H1 (cell line): Measurements from ENCODE around the gene B3GAT2. TPM values are rescaled to one million over a fixed set of nuclear protein-coding genes. Genes with fewer than 3 reads are reported as not detected.

ENCODE experiments used
- CHD7 ChIP-seq: fragments of 300-600 bp; sonication (generic); IDR thresholded peaks from 2 replicates; pipeline ENCODE4 v1.7.1; 2012; ENCODE audit warnings: low read length, moderate library complexity, mild to moderate bottlenecking, inconsistent platforms; ENCODE audit not compliant: insufficient replicate concordance
- GABPA ChIP-seq: IDR thresholded peaks from 2 replicates; pipeline ENCODE4 v1.6.1; 2011; ENCODE audit warnings: mild to moderate bottlenecking, low read length, moderate library complexity, borderline replicate concordance; ENCODE audit not compliant: insufficient read depth
- HDAC2 ChIP-seq, 2 experiments: fragments of 300-600 bp in 1 of 2; sonication (generic) in 1 of 2; IDR thresholded peaks; 2 replicates each; pipeline ENCODE4 v1.6.1; 2011 to 2012; ENCODE audit warnings: low read depth in 2 of 2, low read length in 2 of 2, mild to moderate bottlenecking in 2 of 2, moderate library complexity in 2 of 2, borderline replicate concordance in 1 of 2, inconsistent platforms in 1 of 2
- HDAC6 ChIP-seq: IDR thresholded peaks from one replicate; pipeline ENCODE4 v1.7.1; 2012; ENCODE audit warnings: low read depth, mild to moderate bottlenecking, inconsistent platforms, low read length, moderate library complexity
- NRF1 ChIP-seq: IDR thresholded peaks from 2 replicates; pipeline ENCODE4 v1.6.1; 2011; ENCODE audit warnings: mild to moderate bottlenecking, low read depth, low read length, improper control_type of control experiment
- PHF8 ChIP-seq: fragments of 200-600 bp; sonication (generic); conservative IDR thresholded peaks from 2 replicates; pipeline ENCODE4 v1.7.1; 2012; ENCODE audit warnings: low read depth, mild to moderate bottlenecking, inconsistent platforms, low read length, moderate library complexity
- POU5F1 ChIP-seq: IDR thresholded peaks from 2 replicates; pipeline ENCODE4 v1.6.1; 2011; ENCODE audit warnings: low read depth, mild to moderate bottlenecking, low read length, moderate library complexity
- SP2 ChIP-seq: IDR thresholded peaks from 2 replicates; pipeline ENCODE4 v1.6.1; 2012; ENCODE audit warnings: mild to moderate bottlenecking, low read length, inconsistent platforms
- TBP ChIP-seq: IDR thresholded peaks from 2 replicates; pipeline ENCODE4 v1.6.1; 2011; ENCODE audit warnings: low read depth, low read length, improper control_type of control experiment
- polyA plus RNA-seq, 7 experiments: library from polyadenylated mRNA; depleted of rRNA in 3 of 7; stranded (reverse) in 5 of 7; unstranded in 2 of 7; fragments of >200 nt in 5 of 7; fragments of 200-250 nt in 2 of 7; gene quantifications; 1 replicate in 5 of 7; 2 replicates in 1 of 7; 4 replicates in 1 of 7; pipeline versions ENCODE4 v1.2.1 to v1.2.3, GENCODE V29; 2011 to 2013; ENCODE audit warnings: missing spikeins in 2 of 7, mixed read lengths in 2 of 7
- total RNA-seq: library from RNA; stranded (reverse); fragmentation: NEBNext Ultra II Directional; extraction: Animal tissue kit (Norgen Biotek cat#: 25700); gene quantifications from 2 replicates; pipeline ENCODE4 v1.2.1, GENCODE V29; 2021

B3GAT2 gene
- total and polyA plus RNA-seq, 2 of the 8 experiments (the other 6 are each of a cell fraction or from before 2014, with no cell fraction given), result 0.83 to 1.9 TPM

DNA sequence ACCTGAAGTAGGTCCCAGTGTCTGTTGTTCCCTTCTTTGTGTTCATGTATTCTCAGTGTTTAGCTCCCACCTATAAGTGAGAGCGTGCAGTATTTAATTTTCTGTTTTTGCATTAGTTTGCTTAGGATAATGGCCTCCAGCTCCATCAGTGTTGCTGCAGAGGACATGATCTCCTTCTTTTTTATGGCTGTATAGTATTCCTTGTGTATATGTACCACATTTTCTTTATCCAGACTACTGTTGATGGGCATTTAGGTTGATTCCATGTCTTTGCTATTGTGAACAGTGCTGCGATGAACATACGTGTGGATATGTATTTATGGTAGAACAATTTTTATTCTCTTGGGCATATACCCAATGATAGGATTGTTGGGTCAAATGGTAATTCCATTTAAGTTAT, 125.4 kb downstream of the B3GAT2 start (continued):
- TF ChIP-seq CHD7, result no peak
- TF ChIP-seq PHF8, result no peak
- no peak for TF ChIP-seq POU5F1
- TF ChIP-seq GABPA, result no peak
- no peak for TF ChIP-seq HDAC6
- no peak for TF ChIP-seq HDAC2 (IDR thresholded peaks at IDR 0.05; ENCODE audit: borderline replicate concordance in 1 of 2, low read depth in 2 of 2, low read length in 2 of 2)
- TF ChIP-seq SP2, result no peak
- TF ChIP-seq NRF1, result no peak
- no peak for TF ChIP-seq TBP
